Sigmoid colon (tissue), 4 donors: ENCODE measurements around the gene FLNC.

Experiments used
- EP300 ChIP-seq, 4 donors: sonication (generic); formaldehyde crosslinking; IDR thresholded peaks; one replicate each; pipeline ENCODE4 v1.6.1; 2017; ENCODE audit warnings: antibody characterized with exemption in 4 of 4
- POLR2A ChIP-seq, 2 donors: fragments of 450-650 bp; IDR thresholded peaks; one replicate each; pipeline ENCODE4 v1.6.1; 2016; ENCODE audit warnings: antibody characterized with exemption in 2 of 2, mild to moderate bottlenecking in 2 of 2, moderate library complexity in 2 of 2
- TF ChIP-seq, protein P1 (sequence below), 4 experiments: fragments of 450-650 bp in 3 of 4; fragments of 200-600 bp in 1 of 4; IDR thresholded peaks; one replicate each; pipeline ENCODE4 v1.5.1; 2016 to 2019; ENCODE audit warnings: antibody characterized with exemption in 4 of 4, mild to moderate bottlenecking in 3 of 4, moderate library complexity in 2 of 4

DNA sequence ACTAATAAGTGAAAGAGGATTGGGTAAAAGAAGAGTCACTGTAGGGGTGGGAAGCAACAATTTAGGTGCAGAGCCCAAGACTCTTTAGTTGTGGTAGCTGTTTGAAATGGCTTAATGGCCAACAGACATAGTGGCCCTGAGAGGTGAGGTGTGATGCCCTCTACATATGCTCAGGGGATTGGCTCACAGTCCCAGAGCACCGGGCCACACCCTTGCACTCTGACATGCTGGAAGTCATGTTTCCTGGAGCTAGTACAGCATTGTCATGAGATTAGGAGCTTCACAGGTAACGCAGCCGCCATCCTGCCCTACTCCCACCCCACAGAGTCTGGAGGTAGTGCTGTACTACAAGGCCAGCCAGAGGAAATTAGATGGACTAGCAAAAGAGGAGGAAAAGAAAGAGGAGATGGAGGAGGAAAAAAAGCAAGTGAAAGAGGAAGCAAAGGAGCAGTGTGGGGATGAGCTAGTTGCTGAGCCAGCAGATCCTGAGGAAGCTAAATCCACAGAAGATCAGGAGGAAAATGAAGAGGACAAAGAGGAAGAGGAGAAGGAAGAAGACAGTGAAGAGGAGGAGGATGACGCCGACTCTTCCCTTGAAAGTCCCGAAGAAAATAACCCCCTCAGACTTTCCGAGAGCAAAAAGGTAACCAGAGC, 14.8 kb upstream of the FLNC start:
- TF ChIP-seq, protein P1, sequence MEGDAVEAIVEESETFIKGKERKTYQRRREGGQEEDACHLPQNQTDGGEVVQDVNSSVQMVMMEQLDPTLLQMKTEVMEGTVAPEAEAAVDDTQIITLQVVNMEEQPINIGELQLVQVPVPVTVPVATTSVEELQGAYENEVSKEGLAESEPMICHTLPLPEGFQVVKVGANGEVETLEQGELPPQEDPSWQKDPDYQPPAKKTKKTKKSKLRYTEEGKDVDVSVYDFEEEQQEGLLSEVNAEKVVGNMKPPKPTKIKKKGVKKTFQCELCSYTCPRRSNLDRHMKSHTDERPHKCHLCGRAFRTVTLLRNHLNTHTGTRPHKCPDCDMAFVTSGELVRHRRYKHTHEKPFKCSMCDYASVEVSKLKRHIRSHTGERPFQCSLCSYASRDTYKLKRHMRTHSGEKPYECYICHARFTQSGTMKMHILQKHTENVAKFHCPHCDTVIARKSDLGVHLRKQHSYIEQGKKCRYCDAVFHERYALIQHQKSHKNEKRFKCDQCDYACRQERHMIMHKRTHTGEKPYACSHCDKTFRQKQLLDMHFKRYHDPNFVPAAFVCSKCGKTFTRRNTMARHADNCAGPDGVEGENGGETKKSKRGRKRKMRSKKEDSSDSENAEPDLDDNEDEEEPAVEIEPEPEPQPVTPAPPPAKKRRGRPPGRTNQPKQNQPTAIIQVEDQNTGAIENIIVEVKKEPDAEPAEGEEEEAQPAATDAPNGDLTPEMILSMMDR (IDR thresholded peaks at IDR 0.05): no peak
- no peak for TF ChIP-seq POLR2A (IDR thresholded peaks at IDR 0.05)
- no peak for TF ChIP-seq EP300 (IDR thresholded peaks at IDR 0.05)
